Testis (tissue), 3 donors: ENCODE results near the gene SP2. TPM values are rescaled to one million over a fixed set of nuclear protein-coding genes. Genes with fewer than 3 reads are reported as not detected.
A peak's percentile ranks its signal among the peaks of the same experiment; 100 is the strongest.

Source experiments
- DNase-seq: peaks from one replicate; pipeline ENCODE4 v3.0.0-alpha.2; 2019
- H3K27ac ChIP-seq, 2 donors: fragments of 200-600 bp; sonication (generic); one replicate each; pipeline ENCODE4 v1.5.1; 2019
- H3K27me3 ChIP-seq: fragments of 200-600 bp; sonication (generic); one replicate; pipeline ENCODE4 v1.5.1; 2019
- H3K36me3 ChIP-seq: fragments of 200-600 bp; sonication (generic); one replicate; pipeline ENCODE4 v1.5.1; 2017; ENCODE audit warnings: low read depth; ENCODE audit errors: missing control alignments
- H3K4me1 ChIP-seq: fragments of 200-600 bp; sonication (generic); one replicate; pipeline ENCODE4 v1.5.1; 2019
- H3K4me3 ChIP-seq, 2 donors: fragments of 200-600 bp; sonication (generic); one replicate each; pipeline ENCODE4 v1.5.1; 2017 to 2019
- H3K9me3 ChIP-seq: fragments of 200-600 bp; sonication (generic); one replicate; pipeline ENCODE4 v1.5.1; 2017
- POLR2A ChIP-seq: fragments of 450-650 bp; IDR thresholded peaks from one replicate; pipeline ENCODE4 v1.6.1; 2017; ENCODE audit warnings: antibody characterized with exemption, mild to moderate bottlenecking, moderate library complexity
- WGBS, 2 donors: methylation state at CpG; one replicate each; pipeline ENCODE4 v1.1.5; 2018; 5-methylcytosine and 5-hydroxymethylcytosine counted together
- intact Hi-C: fragments of 100-400 bp; cut with DNase I; formaldehyde crosslinking; loops from one replicate; pipeline ENCODE4 v1.15.1; 2023; ENCODE audit warnings: low total_unique reads
- polyA plus RNA-seq: library from polyadenylated mRNA; stranded (reverse); fragments of 350-450 nt; fragmentation: Illumina TruSeq; extraction: RNeasy Lipid Tissue Mini Kit (QIAGEN cat#74804); gene quantifications from one replicate; pipeline ENCODE4 v1.2.3, GENCODE V29; 2014; ENCODE audit warnings: low read depth, low replicate concordance; ENCODE audit not compliant: insufficient read depth
- total RNA-seq, 2 donors: library from RNA; depleted of rRNA; stranded (reverse); fragments of >200 nt; gene quantifications; one replicate each; pipeline ENCODE4 v1.2.3, GENCODE V29; 2016
- TF ChIP-seq, protein P1 (sequence below), 3 experiments: fragments of 450-650 bp in 2 of 3; fragments of 200-600 bp in 1 of 3; sonication (generic) in 1 of 3; IDR thresholded peaks; one replicate each; pipeline ENCODE4 v1.5.1; 2016 to 2019; ENCODE audit warnings: antibody characterized with exemption in 3 of 3, mild to moderate bottlenecking in 2 of 3, moderate library complexity in 1 of 3

Gene SP2
- total and polyA plus RNA-seq, 3 donors from 2014 or later = 18.9 to 35.0 (median 23.5) TPM

- H3K36me3 ChIP-seq = no peaks in the 10 kb centered on the region
- no peak overlapping the region for H3K4me3 ChIP-seq
- no peak for DNase-seq
- no peak for TF ChIP-seq POLR2A
- TF ChIP-seq, protein P1, sequence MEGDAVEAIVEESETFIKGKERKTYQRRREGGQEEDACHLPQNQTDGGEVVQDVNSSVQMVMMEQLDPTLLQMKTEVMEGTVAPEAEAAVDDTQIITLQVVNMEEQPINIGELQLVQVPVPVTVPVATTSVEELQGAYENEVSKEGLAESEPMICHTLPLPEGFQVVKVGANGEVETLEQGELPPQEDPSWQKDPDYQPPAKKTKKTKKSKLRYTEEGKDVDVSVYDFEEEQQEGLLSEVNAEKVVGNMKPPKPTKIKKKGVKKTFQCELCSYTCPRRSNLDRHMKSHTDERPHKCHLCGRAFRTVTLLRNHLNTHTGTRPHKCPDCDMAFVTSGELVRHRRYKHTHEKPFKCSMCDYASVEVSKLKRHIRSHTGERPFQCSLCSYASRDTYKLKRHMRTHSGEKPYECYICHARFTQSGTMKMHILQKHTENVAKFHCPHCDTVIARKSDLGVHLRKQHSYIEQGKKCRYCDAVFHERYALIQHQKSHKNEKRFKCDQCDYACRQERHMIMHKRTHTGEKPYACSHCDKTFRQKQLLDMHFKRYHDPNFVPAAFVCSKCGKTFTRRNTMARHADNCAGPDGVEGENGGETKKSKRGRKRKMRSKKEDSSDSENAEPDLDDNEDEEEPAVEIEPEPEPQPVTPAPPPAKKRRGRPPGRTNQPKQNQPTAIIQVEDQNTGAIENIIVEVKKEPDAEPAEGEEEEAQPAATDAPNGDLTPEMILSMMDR (IDR thresholded peaks at IDR 0.05) = no peak
- intact Hi-C loops = no loop called here
- H3K4me1 ChIP-seq = peaks cover 15% of the 10 kb centered on the region
- no peaks in the 10 kb centered on the region for H3K27me3 ChIP-seq
- 93 to 94% methylated on average over 8 of the region's 8 CpGs for WGBS, 2 donors
- H3K27ac ChIP-seq = no peak overlapping the region
- no peaks in the 10 kb centered on the region for H3K9me3 ChIP-seq
Measured at GRCh38 chr17:47973541-47973940, 77.5 kb downstream of the SP2 start.

- Histone ChIP-seq H3K4me1 (peaks cover 9% of the 10 kb centered on the region), H3K9me3 (no peaks in the 10 kb centered on the region), H3K27ac (no peak overlapping the region), H3K4me3 (no peak overlapping the region), H3K27me3 (no peaks in the 10 kb centered on the region), H3K36me3 (no peaks in the 10 kb centered on the region)
- 75% methylated on average over 15 of the region's 15 CpGs for WGBS, 2 donors
- DNase-seq = no peak
- intact Hi-C loops = no loop called here
- TF ChIP-seq, protein P1 (IDR thresholded peaks at IDR 0.05) = no peak
- no peak for TF ChIP-seq POLR2A
Measured at GRCh38 chr17:47975189-47975822, 79.3 kb downstream of the SP2 start.

GRCh38 chr17:47975823-47976205, 79.8 kb downstream of the SP2 start:
- Histone ChIP-seq H3K27me3 (no peaks in the 10 kb centered on the region), H3K36me3 (no peaks in the 10 kb centered on the region), H3K4me3 (no peak overlapping the region), H3K9me3 (no peaks in the 10 kb centered on the region), H3K4me1 (peaks cover 7% of the 10 kb centered on the region), H3K27ac (no peak overlapping the region)
- WGBS, 2 donors = 89 to 92% methylated on average over 10 of the region's 10 CpGs
- intact Hi-C loops = no loop called here
- TF ChIP-seq, protein P1 (IDR thresholded peaks at IDR 0.05) = no peak
- TF ChIP-seq POLR2A = no peak
- DNase-seq = no peak

DNA sequence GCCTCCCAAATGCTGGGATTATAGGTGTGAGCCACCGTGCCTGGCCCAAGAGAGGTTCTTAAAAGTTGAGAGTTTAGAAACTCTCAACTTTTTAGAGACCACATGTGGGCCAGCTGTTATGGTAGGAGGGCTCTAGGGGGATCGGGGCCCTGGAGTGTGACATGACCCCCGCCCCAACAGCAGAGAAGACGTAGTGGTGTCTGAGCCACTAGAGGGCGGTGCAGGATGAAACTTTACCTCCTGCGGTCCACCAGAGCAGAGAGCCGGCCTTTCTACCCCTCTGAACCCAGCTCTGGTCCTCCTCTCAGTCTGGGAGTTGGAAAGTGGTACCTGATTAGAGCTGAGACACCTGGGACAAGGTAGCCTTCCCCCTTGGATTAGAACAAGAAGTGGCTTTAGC, 82.3 kb downstream of the SP2 start:
- H3K4me1 ChIP-seq = no peaks in the 10 kb centered on the region
- intact Hi-C loops = no loop called here
- no peaks in the 10 kb centered on the region for H3K9me3 ChIP-seq
- H3K4me3 ChIP-seq = no peak overlapping the region
- TF ChIP-seq, protein P1 (IDR thresholded peaks at IDR 0.05) = peak in 2 of 3 experiments; percentile 32 to 53
- TF ChIP-seq POLR2A = no peak
- no peak overlapping the region for H3K27ac ChIP-seq
- no peaks in the 10 kb centered on the region for H3K36me3 ChIP-seq
- WGBS, 2 donors = 38 to 45% methylated on average over 7 of the region's 7 CpGs
- peak; percentile 64 for DNase-seq
- H3K27me3 ChIP-seq = no peaks in the 10 kb centered on the region

Other genes with a start within 250 kb of the SP2 start
- gene KPNB1, start 246.3 kb upstream of the SP2 start, total RNA-seq = 100 to 1,000 TPM; 262 to 299 TPM
- 391 TPM for gene KPNB1, start 246.3 kb upstream of the SP2 start, polyA plus RNA-seq
- gene TBKBP1, start 202.1 kb upstream of the SP2 start, total RNA-seq = 10 to 100 TPM; 23.3 TPM
- gene TBKBP1, start 202.1 kb upstream of the SP2 start, polyA plus RNA-seq = 21.9 TPM
- 1 to 10 TPM; 1.8 to 2.2 TPM for gene TBX21, start 163.0 kb upstream of the SP2 start, total RNA-seq
- 1.1 TPM for gene TBX21, start 163.0 kb upstream of the SP2 start, polyA plus RNA-seq
- 1 to 10 TPM; 2.1 to 7.3 TPM for gene OSBPL7, start 74.4 kb upstream of the SP2 start, total RNA-seq
- 2.5 TPM for gene OSBPL7, start 74.4 kb upstream of the SP2 start, polyA plus RNA-seq
- gene MRPL10, start 64.7 kb upstream of the SP2 start, total RNA-seq = 10 to 100 TPM; 47.1 to 47.4 TPM
- gene MRPL10, start 64.7 kb upstream of the SP2 start, polyA plus RNA-seq = 51.5 TPM
- gene LRRC46, start 64.6 kb upstream of the SP2 start, total RNA-seq = 10 to 100 TPM; 18.4 to 28.3 TPM
- gene LRRC46, start 64.6 kb upstream of the SP2 start, polyA plus RNA-seq = 147 TPM
- gene SCRN2, start 55.0 kb upstream of the SP2 start, total RNA-seq = 10 to 100 TPM; 31.0 to 38.0 TPM
- gene SCRN2, start 55.0 kb upstream of the SP2 start, polyA plus RNA-seq = 25.6 TPM
- gene SP6, start 45.1 kb upstream of the SP2 start, total RNA-seq = under 1 TPM; 0.31 to 0.43 TPM
- 0.79 TPM for gene SP6, start 45.1 kb upstream of the SP2 start, polyA plus RNA-seq
- 10 to 100 TPM; 37.5 to 41.7 TPM for gene PNPO, start 45.3 kb downstream of the SP2 start, total RNA-seq
- 21.3 TPM for gene PNPO, start 45.3 kb downstream of the SP2 start, polyA plus RNA-seq
- gene PRR15L, start 61.6 kb downstream of the SP2 start, total RNA-seq = 1 to 10 TPM in 1 of 2 donors, under 1 TPM in 1; 0.55 to 2.5 TPM
- gene PRR15L, start 61.6 kb downstream of the SP2 start, polyA plus RNA-seq = 6.2 TPM
- 100 to 1,000 TPM; 221 to 281 TPM for gene CDK5RAP3, start 74.9 kb downstream of the SP2 start, total RNA-seq
- 192 TPM for gene CDK5RAP3, start 74.9 kb downstream of the SP2 start, polyA plus RNA-seq
- gene COPZ2, start 141.6 kb downstream of the SP2 start, total RNA-seq = 10 to 100 TPM; 13.2 to 14.7 TPM
- gene COPZ2, start 141.6 kb downstream of the SP2 start, polyA plus RNA-seq = 47.6 TPM
- gene NFE2L1, start 152.1 kb downstream of the SP2 start, total RNA-seq = 100 to 1,000 TPM; 180 to 199 TPM
- 193 TPM for gene NFE2L1, start 152.1 kb downstream of the SP2 start, polyA plus RNA-seq
- 10 to 100 TPM; 59.9 to 70.1 TPM for gene CBX1, start 205.2 kb downstream of the SP2 start, total RNA-seq
- gene CBX1, start 205.2 kb downstream of the SP2 start, polyA plus RNA-seq = 123 TPM
- 10 to 100 TPM; 20.3 to 23.1 TPM for gene SNX11, start 211.5 kb downstream of the SP2 start, total RNA-seq
- 23.1 TPM for gene SNX11, start 211.5 kb downstream of the SP2 start, polyA plus RNA-seq